DOHH2 (cell line): ENCODE results near the gene DMBT1.

Experiments
- H3F3A ChIP-seq: fragments of 200-600 bp; sonication (generic), shearing (Covaris generic); 2 replicates; pipeline ENCODE4 v1.6.0; 2016; ENCODE audit warnings: antibody characterized with exemption, mild to moderate bottlenecking; ENCODE audit not compliant: control insufficient read depth, insufficient read depth
- H3K27ac ChIP-seq: fragments of 200-600 bp; sonication (generic); 2 replicates; pipeline ENCODE4 v1.5.1; 2014; ENCODE audit warnings: low read depth, mild to moderate bottlenecking, low read length, moderate library complexity
- H3K27me3 ChIP-seq: fragments of 200-600 bp; sonication (generic); 2 replicates; pipeline ENCODE4 v1.6.1; 2014; ENCODE audit warnings: mild to moderate bottlenecking, low read length, mixed read lengths; ENCODE audit not compliant: control insufficient read depth
- H3K36me3 ChIP-seq: fragments of 200-600 bp; sonication (generic); 2 replicates; pipeline ENCODE4 v1.6.1; 2014; ENCODE audit warnings: mild to moderate bottlenecking, low read length, moderate library complexity, mixed read lengths; ENCODE audit not compliant: control insufficient read depth
- H3K4me1 ChIP-seq: fragments of 200-600 bp; sonication (generic); 2 replicates; pipeline ENCODE4 v1.6.1; 2014; ENCODE audit warnings: mild to moderate bottlenecking, low read length, mixed read lengths; ENCODE audit not compliant: control insufficient read depth
- H3K4me2 ChIP-seq: fragments of 200-600 bp; sonication (generic); 2 replicates; pipeline ENCODE4 v1.6.0; 2014; ENCODE audit warnings: mild to moderate bottlenecking, low read length, moderate library complexity
- H3K4me3 ChIP-seq: fragments of 200-600 bp; sonication (generic); 2 replicates; pipeline ENCODE4 v1.5.1; 2014; ENCODE audit warnings: mild to moderate bottlenecking, low read length, mixed read lengths
- H3K79me2 ChIP-seq: fragments of 200-600 bp; sonication (generic); 2 replicates; pipeline ENCODE4 v1.6.1; 2014; ENCODE audit warnings: mild to moderate bottlenecking, low read length, mixed read lengths; ENCODE audit not compliant: control insufficient read depth
- H3K9me2 ChIP-seq: fragments of 200-600 bp; sonication (generic); replicated peaks from 2 replicates; pipeline ENCODE4 v1.6.1; 2014; ENCODE audit warnings: mild to moderate bottlenecking, low read length, mixed read lengths; ENCODE audit not compliant: control insufficient read depth
- H3K9me3 ChIP-seq: fragments of 200-600 bp; sonication (generic); 2 replicates; pipeline ENCODE4 v1.6.1; 2014; ENCODE audit warnings: antibody characterized with exemption, low read length, mixed read lengths; ENCODE audit not compliant: control insufficient read depth, insufficient read depth
- H4K20me1 ChIP-seq: fragments of 200-600 bp; sonication (generic); 2 replicates; pipeline ENCODE4 v1.6.0; 2014; ENCODE audit warnings: low read depth, mild to moderate bottlenecking, antibody characterized with exemption, low read length, moderate library complexity; ENCODE audit not compliant: control insufficient read depth, insufficient read depth
- CTCF ChIP-seq: fragments of 200-600 bp; sonication (generic); IDR thresholded peaks from one replicate; pipeline ENCODE4 v1.5.1; 2014; ENCODE audit warnings: antibody characterized with exemption, mild to moderate bottlenecking, low read depth, low read length; ENCODE audit not compliant: poor library complexity, severe bottlenecking
- EZH2phosphoT487 ChIP-seq: fragments of 200-600 bp; sonication (generic); IDR thresholded peaks from 2 replicates; pipeline ENCODE4 v1.6.1; 2017; ENCODE audit warnings: borderline replicate concordance, mild to moderate bottlenecking, antibody characterized with exemption, low read length, moderate library complexity, mixed read lengths

The DMBT1 gene

GRCh38 chr10:122561792-122562191 lies 1.2 kb downstream of the DMBT1 start:
- TF ChIP-seq CTCF (no peak), EZH2phosphoT487 (no peak)
- Histone ChIP-seq H3K36me3 (no peaks in the 10 kb centered on the region), H4K20me1 (no peaks in the 10 kb centered on the region), H3K4me3 (no peak overlapping the region), H3K4me1 (no peaks in the 10 kb centered on the region), H3K27me3 (peaks cover 16% of the 10 kb centered on the region), H3K27ac (no peak overlapping the region), H3F3A (no peaks in the 10 kb centered on the region), H3K79me2 (no peaks in the 10 kb centered on the region), H3K9me3 (no peaks in the 10 kb centered on the region), H3K9me2 (no peaks in the 10 kb centered on the region), H3K4me2 (no peak overlapping the region)

GRCh38 chr10:122564980-122565379 lies 4.4 kb downstream of the DMBT1 start:
- no peak overlapping the region for H3K27ac ChIP-seq
- no peaks in the 10 kb centered on the region for H3F3A ChIP-seq
- H3K36me3 ChIP-seq = no peaks in the 10 kb centered on the region
- no peak for TF ChIP-seq EZH2phosphoT487
- no peak for TF ChIP-seq CTCF
- H3K9me3 ChIP-seq = no peaks in the 10 kb centered on the region
- H3K79me2 ChIP-seq = no peaks in the 10 kb centered on the region
- no peaks in the 10 kb centered on the region for H3K9me2 ChIP-seq
- H3K4me2 ChIP-seq = no peak overlapping the region
- H3K4me1 ChIP-seq = no peaks in the 10 kb centered on the region
- H4K20me1 ChIP-seq = no peaks in the 10 kb centered on the region
- H3K27me3 ChIP-seq = peaks cover 13% of the 10 kb centered on the region; the same call in 1 of the 2 replicates
- H3K4me3 ChIP-seq = no peak overlapping the region

- TF ChIP-seq EZH2phosphoT487 (no peak), CTCF (peak; percentile 89)
- H3K4me3 ChIP-seq = no peak overlapping the region
- H3K27ac ChIP-seq = no peak overlapping the region
- H3K4me2 ChIP-seq = no peak overlapping the region
- H4K20me1 ChIP-seq = no peaks in the 10 kb centered on the region
- no peaks in the 10 kb centered on the region for H3K4me1 ChIP-seq
- H3K79me2 ChIP-seq = no peaks in the 10 kb centered on the region
- H3K9me2 ChIP-seq = no peaks in the 10 kb centered on the region
- no peaks in the 10 kb centered on the region for H3K9me3 ChIP-seq
- H3F3A ChIP-seq = no peaks in the 10 kb centered on the region
- peaks cover 13% of the 10 kb centered on the region; the same call in 1 of the 2 replicates for H3K27me3 ChIP-seq
- no peaks in the 10 kb centered on the region for H3K36me3 ChIP-seq
Measured at GRCh38 chr10:122565766-122566206, 5.2 kb downstream of the DMBT1 start.

GRCh38 chr10:122566632-122567031 lies 6.1 kb downstream of the DMBT1 start:
- Histone ChIP-seq H4K20me1 (no peaks in the 10 kb centered on the region), H3K4me3 (no peak overlapping the region), H3K79me2 (no peaks in the 10 kb centered on the region), H3K27me3 (peaks cover 8% of the 10 kb centered on the region; the same call in 1 of the 2 replicates), H3K36me3 (no peaks in the 10 kb centered on the region), H3K4me2 (no peak overlapping the region), H3K9me2 (no peaks in the 10 kb centered on the region), H3F3A (no peaks in the 10 kb centered on the region), H3K27ac (no peak overlapping the region), H3K4me1 (no peaks in the 10 kb centered on the region), H3K9me3 (no peaks in the 10 kb centered on the region)
- TF ChIP-seq CTCF (no peak), EZH2phosphoT487 (no peak)
